Measurements from ENCODE around the gene TXNIP. TPM values are rescaled to one million over a fixed set of nuclear protein-coding genes. Genes with fewer than 3 reads are reported as not detected.
A peak's percentile ranks its signal among the peaks of the same experiment; 100 is the strongest.

TXNIP gene
- total RNA-seq, 1 donor from 2014 or later, result 446 TPM

- DNase-seq (ENCODE audit: low spot score), result no peak
Measured at GRCh38 chr1:145985129-145985501, 11.3 kb downstream of the TXNIP start.

GRCh38 chr1:145983960-145984830, 12.2 kb downstream of the TXNIP start:
- DNase-seq (ENCODE audit: low spot score), result no peak

GRCh38 chr1:145983206-145983675, 13.1 kb downstream of the TXNIP start:
- no peak for DNase-seq (ENCODE audit: low spot score)

- no peak for DNase-seq (ENCODE audit: low spot score)
Measured at GRCh38 chr1:145982010-145982723, 14.2 kb downstream of the TXNIP start.

DNA sequence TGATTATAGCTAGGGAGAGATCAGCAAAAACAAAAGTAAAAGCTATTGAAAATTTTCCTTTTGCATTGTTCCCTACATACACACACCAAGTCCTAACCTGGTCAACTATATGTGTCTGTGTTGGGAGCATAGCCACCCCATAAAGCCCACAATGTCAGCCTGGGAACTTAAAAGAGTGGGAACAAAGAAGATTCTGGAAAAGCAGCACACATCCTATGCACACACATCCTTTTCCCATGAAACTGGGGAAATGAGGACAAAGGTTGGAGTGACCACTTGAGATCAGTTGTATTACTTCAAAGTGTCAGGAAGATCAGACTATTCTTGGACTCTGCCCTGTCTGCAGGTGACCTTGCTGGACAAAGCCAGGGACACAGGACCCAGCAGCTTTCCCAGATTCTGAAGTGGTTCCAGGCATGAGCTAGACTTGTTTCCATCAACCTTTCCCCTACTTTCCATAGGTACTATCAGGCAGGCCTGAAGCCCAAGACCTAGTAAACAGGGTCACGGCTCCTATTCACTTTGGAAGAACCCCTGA, 15.9 kb downstream of the TXNIP start:
- DNase-seq (ENCODE audit: low spot score), result no peak

DNA sequence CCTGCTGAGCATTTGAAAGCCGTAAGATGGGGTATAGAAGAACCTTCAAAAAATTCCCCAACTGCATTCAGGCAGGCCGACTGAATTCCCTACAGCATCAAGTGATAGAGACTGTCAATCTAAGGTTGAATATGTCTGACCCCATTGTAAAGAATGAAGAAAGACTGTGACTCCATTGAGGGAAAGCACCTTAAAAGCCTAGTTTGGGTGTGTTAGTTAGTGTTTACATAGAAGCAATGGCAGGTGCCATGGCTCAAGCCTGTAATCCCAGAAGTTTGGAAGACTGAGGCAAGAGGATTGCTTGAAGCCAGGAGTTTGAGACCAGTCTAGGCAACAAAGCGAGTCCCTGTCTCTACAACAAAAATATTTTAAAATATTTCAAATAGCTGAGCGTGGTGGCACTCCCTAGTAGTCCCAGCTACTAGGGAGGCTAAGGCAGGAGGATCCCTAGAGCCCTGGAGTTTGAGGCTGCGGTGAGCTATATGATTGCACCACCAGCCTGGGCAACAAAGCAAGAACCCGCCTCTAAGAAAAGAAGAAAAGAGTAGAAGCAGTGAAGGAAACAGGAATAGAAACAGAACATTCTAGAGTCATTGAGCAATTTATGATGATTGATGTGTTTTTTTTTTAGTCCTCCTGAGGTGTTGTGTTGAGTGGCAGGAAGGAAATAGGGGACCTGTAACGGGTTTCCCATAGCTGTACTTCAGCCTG, 16.5 kb downstream of the TXNIP start:
- no peak for DNase-seq (ENCODE audit: low spot score)

- DNase-seq (ENCODE audit: low spot score), result peak; percentile 98
Measured at GRCh38 chr1:145978854-145979745, 17.3 kb downstream of the TXNIP start.

GRCh38 chr1:145978471-145978853, 17.9 kb downstream of the TXNIP start:
- no peak for DNase-seq (ENCODE audit: low spot score)

DNA sequence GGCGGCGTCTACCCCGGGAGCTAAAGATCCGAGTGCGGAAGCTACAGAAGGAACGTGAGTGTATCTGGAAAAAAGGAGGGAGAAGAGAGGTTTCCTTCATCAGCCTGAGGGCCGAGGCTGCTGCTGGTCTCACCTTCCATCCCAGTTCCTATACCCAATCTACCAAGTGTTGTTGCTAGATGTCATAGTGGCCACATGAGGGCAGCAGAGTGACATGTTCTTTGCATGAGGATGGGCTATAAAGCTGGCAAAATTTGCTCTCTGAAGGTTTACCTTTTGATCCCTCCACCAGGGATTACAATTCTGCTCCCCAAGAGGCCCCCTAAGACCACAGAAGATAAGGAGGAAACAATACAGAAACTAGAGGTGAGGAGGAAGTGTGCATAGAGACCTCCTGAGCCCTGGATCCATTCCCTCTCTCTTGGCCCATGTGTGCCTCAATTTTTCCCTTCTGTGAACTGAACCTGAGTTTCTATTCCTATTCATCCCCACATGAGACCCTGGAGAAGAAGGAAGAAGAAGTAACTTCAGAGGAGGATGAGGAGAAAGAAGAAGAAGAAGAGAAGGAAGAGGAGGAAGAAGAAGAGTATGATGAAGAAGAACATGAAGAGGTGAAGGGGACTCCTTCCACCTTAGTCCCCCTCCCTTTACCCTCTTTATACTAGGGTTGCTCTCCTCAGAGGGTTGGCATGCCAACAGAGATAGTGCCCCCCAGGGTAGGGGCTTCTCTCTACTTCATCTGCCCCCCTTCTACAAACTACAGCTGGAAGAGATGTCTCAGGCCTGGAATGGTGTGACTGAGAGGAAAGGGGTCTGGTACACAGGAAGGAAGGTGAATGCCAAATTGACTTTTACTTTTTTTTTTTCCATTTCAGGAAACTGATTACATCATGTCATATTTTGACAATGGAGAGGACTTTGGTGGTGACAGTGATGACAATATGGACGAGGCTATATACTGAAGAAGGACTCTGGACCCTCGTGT, 18.6 kb downstream of the TXNIP start:
- DNase-seq (ENCODE audit: low spot score), result peak; percentile 87

DNA sequence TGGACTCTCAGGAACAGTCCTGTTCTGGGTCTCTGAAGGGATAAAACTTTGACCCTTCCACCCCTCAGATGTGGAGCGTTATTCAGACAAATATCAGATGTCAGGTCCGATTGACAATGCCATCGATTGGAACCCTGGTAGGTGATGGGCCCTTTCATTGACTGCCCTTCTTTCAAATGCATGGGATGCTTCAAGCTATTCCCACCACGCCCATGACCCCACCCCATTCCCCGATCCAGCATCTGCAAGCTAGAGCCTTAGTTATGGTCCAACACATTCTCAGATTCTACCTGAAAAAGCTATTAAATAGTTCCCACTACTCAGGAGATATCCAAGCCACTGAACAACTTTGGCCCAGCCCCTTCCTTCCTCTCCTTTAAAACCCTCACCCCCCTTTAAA, 19.4 kb downstream of the TXNIP start:
- no peak for DNase-seq (ENCODE audit: low spot score)

DNA sequence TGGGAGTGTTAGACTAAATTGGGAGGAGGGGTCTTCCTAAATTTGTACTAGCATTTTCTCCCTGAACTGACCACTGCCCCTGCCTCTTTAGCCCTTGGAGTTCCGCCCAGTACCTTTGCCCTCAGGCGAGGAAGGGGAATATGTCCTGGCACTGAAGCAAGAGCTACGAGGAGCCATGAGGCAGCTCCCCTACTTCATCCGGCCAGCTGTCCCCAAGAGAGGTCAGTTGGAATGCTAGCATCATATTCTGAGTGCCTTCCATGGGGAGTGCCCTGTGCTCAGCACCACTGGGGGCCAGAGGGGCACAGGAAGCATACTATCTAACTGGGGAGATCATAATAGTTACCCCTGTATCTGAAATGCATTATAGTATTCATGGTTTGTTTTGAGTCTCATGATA, 21.2 kb downstream of the TXNIP start:
- no peak for DNase-seq (ENCODE audit: low spot score)

DNA sequence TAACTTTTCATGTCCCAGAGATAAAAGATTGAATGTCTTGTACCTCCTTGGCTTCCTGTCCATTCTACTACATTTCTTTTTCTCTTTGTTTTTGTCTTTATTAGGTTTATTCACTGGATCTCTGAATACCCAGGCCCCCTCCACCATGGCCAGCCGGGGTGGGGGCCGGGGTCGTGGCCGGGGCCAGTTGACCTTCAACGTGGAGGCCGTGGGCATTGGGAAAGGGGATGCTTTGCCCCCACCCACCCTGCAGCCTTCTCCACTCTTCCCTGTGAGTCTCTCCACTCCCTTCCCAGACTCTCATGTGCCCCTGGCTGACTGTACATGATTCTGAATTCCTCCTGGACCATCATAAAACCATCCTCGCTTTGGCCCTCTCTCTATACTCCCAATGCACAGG, 21.7 kb downstream of the TXNIP start:
- DNase-seq (ENCODE audit: low spot score), result no peak

- no peak for DNase-seq (ENCODE audit: low spot score)
Measured at GRCh38 chr1:145972580-145972979, 23.8 kb downstream of the TXNIP start.

GRCh38 chr1:145967288-145967687, 29.1 kb downstream of the TXNIP start:
- no peak for DNase-seq (ENCODE audit: low spot score)

DNA sequence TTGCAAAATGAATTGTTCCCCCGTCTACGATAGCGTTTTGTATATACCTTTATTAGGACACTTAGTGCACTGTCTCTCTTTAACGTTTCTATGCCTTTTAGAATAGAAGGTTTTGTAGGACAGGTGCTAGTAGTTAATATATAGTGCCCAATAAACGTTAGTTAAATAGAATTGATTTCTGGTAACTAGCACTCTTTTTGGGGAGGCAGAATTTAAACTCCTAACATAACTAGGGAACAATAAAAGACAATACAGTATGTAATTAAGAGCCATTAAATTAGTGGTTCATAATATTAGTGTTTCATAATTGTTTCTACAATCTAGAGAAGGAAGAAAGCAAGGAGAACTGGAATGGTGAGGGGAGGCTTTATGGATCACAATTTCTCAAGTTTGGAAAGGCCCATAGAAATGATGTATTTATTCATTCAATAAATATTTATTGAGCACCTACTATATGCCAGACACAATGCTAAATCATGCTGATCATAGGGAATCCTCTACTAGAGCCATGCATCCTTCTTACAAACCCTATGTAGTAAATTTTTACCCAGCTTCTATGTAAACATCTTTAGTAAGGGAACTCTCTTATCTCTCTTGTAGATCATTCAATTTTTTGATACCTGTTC, 31.1 kb downstream of the TXNIP start:
- no peak for DNase-seq (ENCODE audit: low spot score)

- peak; percentile 95 for DNase-seq (ENCODE audit: low spot score)
Measured at GRCh38 chr1:145964328-145965118, 31.9 kb downstream of the TXNIP start, which contains the start of the genes ANKRD34A and POLR3GL. TSS of gene ANKRD34A (minus strand) at chr1:145964575. CDS start at chr1:145961759, 2,816 bp downstream. TSS of gene POLR3GL (plus strand) at chr1:145964690. CDS start at chr1:145974866, 10,176 bp downstream.

GRCh38 chr1:145963265-145964019, 32.9 kb downstream of the TXNIP start:
- no peak for DNase-seq (ENCODE audit: low spot score)

Measured in mucosa of gallbladder (tissue), 1 donor.